B cell (primary cell): ENCODE measurements around the gene R3HDM4. TPM values are rescaled to one million over a fixed set of nuclear protein-coding genes. Genes with fewer than 3 reads are reported as not detected.
A peak's percentile ranks its signal among the peaks of the same experiment; 100 is the strongest.

ENCODE experiments used
- ATAC-seq: fragments of 200-7000 bp; cut with Tn5 transposase; one replicate; pipeline ENCODE4 v1.10.0; 2021; ENCODE audit warnings: low read depth, mild to moderate bottlenecking, moderate number of reproducible peaks, moderate library complexity
- CTCF ChIA-PET: fragments of 350-600 bp; sonication (Branson Sonifier 250); formaldehyde crosslinking; loops from one replicate; lab custom pipeline; 2021; ENCODE audit warnings: antibody characterized with exemption, inconsistent platforms; lab: Charles Lee
- POLR2A ChIA-PET: fragments of 350-600 bp; sonication (Branson Sonifier 250); formaldehyde crosslinking; loops from one replicate; lab custom pipeline; 2021; ENCODE audit warnings: antibody characterized with exemption; lab: Charles Lee
- DNase-seq: peaks from one replicate; pipeline ENCODE4 v3.0.0; 2013
- H2AFZ ChIP-seq: 2 replicates; pipeline ENCODE4 v1.6.1; 2012; ENCODE audit warnings: mild to moderate bottlenecking, low read depth, low read length; ENCODE audit not compliant: insufficient read depth, poor library complexity, severe bottlenecking
- H3K27ac ChIP-seq, 2 donors: 1 replicate in 1 of 2; 2 replicates in 1 of 2; pipeline ENCODE4 v1.5.1; 2012 to 2013; ENCODE audit warnings: low read length in 2 of 2, mild to moderate bottlenecking in 2 of 2, moderate library complexity in 1 of 2
- H3K27me3 ChIP-seq, 4 experiments: fragments of 200-600 bp in 1 of 4; sonication (generic) in 1 of 4; replicated peaks in 1 of 4; 1 replicate in 2 of 4; 2 replicates in 2 of 4; pipeline versions ENCODE4 v1.6.1 to v1.7.0; 2013 to 2016; ENCODE audit warnings: low read length in 3 of 4, mild to moderate bottlenecking in 2 of 4, mixed read lengths in 1 of 4, moderate library complexity in 1 of 4; ENCODE audit not compliant: insufficient read depth in 4 of 4, control insufficient read depth in 3 of 4; ENCODE audit errors: control extremely low read depth in 1 of 4
- H3K36me3 ChIP-seq, 2 experiments: replicated peaks in 1 of 2; 1 replicate in 1 of 2; 2 replicates in 1 of 2; pipeline versions ENCODE4 v1.6.1 to v1.7.1; 2013; ENCODE audit warnings: low read length in 1 of 2; ENCODE audit not compliant: insufficient read depth in 2 of 2, control insufficient read depth in 1 of 2; ENCODE audit errors: control extremely low read depth in 1 of 2, extremely low read depth in 1 of 2
- H3K4me1 ChIP-seq, 2 donors: fragments of 200-600 bp in 1 of 2; sonication (generic) in 1 of 2; 1 replicate in 1 of 2; 2 replicates in 1 of 2; pipeline versions ENCODE4 v1.5.1 to v1.6.1; 2013 to 2017; ENCODE audit warnings: low read length in 2 of 2; ENCODE audit not compliant: control insufficient read depth in 2 of 2, insufficient read depth in 2 of 2
- H3K4me2 ChIP-seq: replicated peaks from 2 replicates; pipeline ENCODE3; 2012; ENCODE audit warnings: mild to moderate bottlenecking, low read depth, low read length; ENCODE audit not compliant: poor library complexity, severe bottlenecking
- H3K4me3 ChIP-seq, 5 experiments: fragments of 200-600 bp in 1 of 5; sonication (generic) in 1 of 5; 1 replicate in 3 of 5; 2 replicates in 2 of 5; pipeline versions ENCODE4 v1.5.1 to v1.7.0; 2011 to 2016; ENCODE audit warnings: low read length in 4 of 5, mild to moderate bottlenecking in 4 of 5, low read depth in 2 of 5, control low read depth in 1 of 5, moderate library complexity in 1 of 5; ENCODE audit not compliant: insufficient read depth in 1 of 5; ENCODE audit errors: control extremely low read depth in 1 of 5, extremely low read depth in 1 of 5
- H3K79me2 ChIP-seq: fragments of 200-600 bp; sonication (generic); one replicate; pipeline ENCODE4 v1.6.0; 2016; ENCODE audit warnings: low read length; ENCODE audit not compliant: control insufficient read depth, insufficient read depth
- H3K9ac ChIP-seq: fragments of 200-600 bp; sonication (generic); 2 replicates; pipeline ENCODE4 v1.6.1; 2017; ENCODE audit warnings: mild to moderate bottlenecking, low read length, moderate library complexity
- H3K9me3 ChIP-seq, 3 donors: one replicate each; pipeline versions ENCODE4 v1.6.1 to v1.7.1; 2013; ENCODE audit warnings: low read length in 2 of 3; ENCODE audit not compliant: control insufficient read depth in 2 of 3, insufficient read depth in 1 of 3; ENCODE audit errors: control extremely low read depth in 1 of 3
- H4K20me1 ChIP-seq: 2 replicates; pipeline ENCODE4 v1.6.0; 2012; ENCODE audit warnings: mild to moderate bottlenecking, low read length; ENCODE audit not compliant: insufficient read depth, control insufficient read depth, poor library complexity, severe bottlenecking
- H3K27ac Mint-ChIP-seq: one replicate; pipeline ENCODE4 v1.8.0; 2021; ENCODE audit warnings: mixed read lengths
- H3K27me3 Mint-ChIP-seq: one replicate; pipeline ENCODE4 v1.8.0; 2021; ENCODE audit warnings: mixed read lengths
- H3K4me1 Mint-ChIP-seq: one replicate; pipeline ENCODE4 v1.8.0; 2021; ENCODE audit warnings: mixed read lengths
- H3K4me3 Mint-ChIP-seq: one replicate; pipeline ENCODE4 v1.8.0; 2021; ENCODE audit warnings: mixed read lengths
- H3K9me3 Mint-ChIP-seq: one replicate; pipeline ENCODE4 v1.8.0; 2022; ENCODE audit warnings: mixed read lengths; ENCODE audit not compliant: insufficient read depth
- CTCF ChIP-seq: fragments of 200-600 bp; IDR thresholded peaks from one replicate; pipeline ENCODE4 v1.8.0; 2022; ENCODE audit warnings: antibody characterized with exemption, mild to moderate bottlenecking
- EZH2 ChIP-seq: IDR thresholded peaks from 2 replicates; pipeline ENCODE4 v1.6.1; 2012; ENCODE audit warnings: borderline replicate concordance, low read depth, mild to moderate bottlenecking, moderate library complexity, low read length; ENCODE audit not compliant: insufficient read depth, poor library complexity, severe bottlenecking
- WGBS: methylation state at CpG from one replicate; pipeline ENCODE4 v1.1.5; 2013; ENCODE audit warnings: missing lambda C conversion rate; ENCODE audit not compliant: insufficient coverage; 5-methylcytosine and 5-hydroxymethylcytosine counted together
- intact Hi-C: fragments of 100-400 bp; cut with micrococcal nuclease; formaldehyde crosslinking; loops from one replicate; pipeline ENCODE4 v1.10.0; 2022
- polyA plus RNA-seq: library from polyadenylated mRNA; depleted of rRNA; stranded (reverse); fragments of >200 nt; gene quantifications from 2 replicates; pipeline ENCODE4 v1.2.3, GENCODE V29; 2012
- total RNA-seq, 2 donors: library from RNA; stranded (reverse); fragments of 120-200 nt in 1 of 2; gene quantifications; 1 replicate in 1 of 2; 2 replicates in 1 of 2; pipeline versions ENCODE4 v1.2.3 to v1.2.4, GENCODE V29; 2013 to 2022

Gene R3HDM4
- total and polyA plus RNA-seq, 2 donors (not counting 1 experiment from before 2014, with no cell fraction given) = 168 to 176 TPM

DNA sequence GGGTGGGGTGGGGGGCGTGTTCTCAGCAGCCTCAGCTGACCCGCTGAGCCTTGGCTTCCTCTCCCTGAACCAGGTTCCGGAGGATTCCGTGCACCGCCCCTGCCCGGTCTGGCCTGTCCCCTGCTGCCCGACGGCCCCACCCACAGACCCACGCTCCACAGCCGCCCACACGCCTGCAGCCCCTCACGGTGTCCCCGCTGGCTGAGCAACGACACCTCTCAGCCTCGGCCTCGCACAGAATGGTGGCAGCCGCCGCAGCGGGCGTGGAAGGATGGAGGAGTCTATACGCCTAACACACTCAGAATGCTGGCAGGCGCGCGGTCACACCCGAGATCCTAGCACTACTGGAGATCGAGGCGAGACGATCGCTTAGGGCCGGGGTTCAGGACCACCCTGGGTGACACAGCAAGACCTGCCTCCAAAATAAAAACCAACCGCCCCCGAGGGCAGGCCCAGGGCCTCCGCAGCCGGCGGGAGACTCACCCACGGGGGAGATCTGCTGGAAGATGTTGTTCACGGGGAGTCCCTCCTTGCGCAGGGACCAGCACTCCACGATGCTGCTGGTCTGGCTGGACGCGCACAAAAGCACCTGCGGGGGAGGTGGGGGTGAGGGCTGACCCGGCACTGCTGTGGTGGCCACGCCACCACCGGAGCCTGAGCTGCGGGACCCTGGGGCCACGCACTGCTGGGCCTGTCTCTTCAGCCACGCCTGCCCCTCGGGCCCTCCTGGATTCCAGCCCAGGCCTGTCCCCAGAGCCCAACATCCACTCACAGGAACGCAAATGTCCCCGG is 28.4 kb downstream of the R3HDM4 start:
- WGBS = 97% methylated on average over 49 of the region's 51 CpGs
- Histone ChIP-seq H3K4me2 (no peak overlapping the region), H3K9me3 (no peaks in the 10 kb centered on the region), H3K27ac (no peak overlapping the region), H3K27me3 (no peaks in the 10 kb centered on the region), H3K9ac (no peak overlapping the region), H3K79me2 (peaks cover 60% of the 10 kb centered on the region), H4K20me1 (peaks cover 46% of the 10 kb centered on the region), H3K4me3 (no peak overlapping the region), H2AFZ (no peak overlapping the region), H3K36me3 (peaks cover 0 to 77% of the 10 kb centered on the region in 2 experiments), H3K4me1 (peaks cover 0 to 17% of the 10 kb centered on the region in 2 donors)
- TF ChIP-seq CTCF (no peak), EZH2 (no peak)
- ATAC-seq (no peak), DNase-seq (no peak)
- ChIA-PET POLR2A (no interaction called here), CTCF (interaction anchor here (0.7 kb wide), 1 partner anchor 122 kb away, joined by 3 read pairs; no protein-coding TSS in a partner anchor)
- H3K9me3 Mint-ChIP-seq = no peaks in the 10 kb centered on the region
- intact Hi-C loops = no loop called here
- no peak overlapping the region for H3K27ac Mint-ChIP-seq
- no peaks in the 10 kb centered on the region for H3K4me1 Mint-ChIP-seq
- no peak overlapping the region for H3K4me3 Mint-ChIP-seq
- H3K27me3 Mint-ChIP-seq = no peaks in the 10 kb centered on the region

DNA sequence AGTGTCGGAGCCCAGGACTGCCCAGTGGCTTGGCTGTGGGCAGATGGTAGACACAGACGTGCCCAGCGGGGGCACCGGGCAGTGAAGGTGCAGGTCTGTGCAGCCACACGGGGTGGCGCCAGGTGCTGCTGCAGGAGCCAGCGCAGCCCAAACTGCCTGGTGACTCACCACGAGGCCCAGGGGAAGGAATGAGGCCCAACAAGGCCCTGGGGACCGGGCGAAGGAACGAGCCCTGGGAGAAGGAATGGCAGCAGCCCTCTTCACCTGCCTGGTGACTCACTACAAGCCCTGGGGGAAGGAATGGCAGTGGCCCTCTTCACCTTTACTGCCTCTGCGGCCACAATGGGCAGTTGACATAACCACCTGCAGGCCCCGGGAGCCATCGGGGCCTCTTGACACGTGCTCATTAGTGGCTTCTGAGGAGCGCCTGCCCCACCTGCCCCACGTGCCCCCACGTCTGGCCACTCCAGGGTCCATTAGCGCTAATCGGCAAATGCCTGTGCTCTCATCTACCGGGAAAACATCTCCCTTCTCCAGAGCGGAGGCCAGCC is 29.3 kb downstream of the R3HDM4 start:
- Histone ChIP-seq H3K79me2 (peaks cover 58% of the 10 kb centered on the region), H3K4me3 (no peak overlapping the region), H2AFZ (no peak overlapping the region), H3K27ac (no peak overlapping the region), H3K36me3 (peaks cover 0 to 75% of the 10 kb centered on the region in 2 experiments), H3K27me3 (no peaks in the 10 kb centered on the region), H4K20me1 (peaks cover 51% of the 10 kb centered on the region), H3K9me3 (no peaks in the 10 kb centered on the region), H3K9ac (no peak overlapping the region), H3K4me2 (no peak overlapping the region), H3K4me1 (peaks cover 0 to 11% of the 10 kb centered on the region in 2 donors)
- ATAC-seq (peak; percentile 36), DNase-seq (no peak)
- no peaks in the 10 kb centered on the region for H3K9me3 Mint-ChIP-seq
- no peak overlapping the region for H3K4me3 Mint-ChIP-seq
- TF ChIP-seq EZH2 = no peak
- no peak for TF ChIP-seq CTCF
- no peaks in the 10 kb centered on the region for H3K4me1 Mint-ChIP-seq
- ChIA-PET CTCF (interaction anchor here (1.2 kb wide), 1 partner anchor 36 kb away, joined by 3 read pairs; no protein-coding TSS in a partner anchor), POLR2A (interaction anchor here (0.7 kb wide), 1 partner anchor 20 kb away, joined by 6 read pairs; no protein-coding TSS in a partner anchor)
- intact Hi-C loops = no loop called here
- WGBS = 94% methylated on average over 22 of the region's 22 CpGs
- H3K27ac Mint-ChIP-seq = no peak overlapping the region
- no peaks in the 10 kb centered on the region for H3K27me3 Mint-ChIP-seq
